GM12872 (cell line): Measurements from ENCODE around the gene SLC8A3.

ENCODE experiments used
- CTCF ChIP-seq: IDR thresholded peaks from 3 replicates; pipeline ENCODE4 v1.5.1; 2011; ENCODE audit warnings: low read depth, mild to moderate bottlenecking, low read length, moderate library complexity; ENCODE audit not compliant: insufficient read depth

SLC8A3 gene

GRCh38 chr14:70168406-70168805 lies 20.3 kb downstream of the SLC8A3 start:
- no peak for TF ChIP-seq CTCF

GRCh38 chr14:70166530-70167203 lies 22.1 kb downstream of the SLC8A3 start:
- TF ChIP-seq CTCF, result no peak

GRCh38 chr14:70162358-70162757 lies 26.4 kb downstream of the SLC8A3 start:
- TF ChIP-seq CTCF, result no peak

GRCh38 chr14:70156592-70156991 lies 32.2 kb downstream of the SLC8A3 start:
- no peak for TF ChIP-seq CTCF

- no peak for TF ChIP-seq CTCF
Measured at GRCh38 chr14:70152704-70153103, 36.0 kb downstream of the SLC8A3 start.

- TF ChIP-seq CTCF, result no peak
Measured at GRCh38 chr14:70152081-70152480, 36.7 kb downstream of the SLC8A3 start.

GRCh38 chr14:70149596-70150165 lies 39.1 kb downstream of the SLC8A3 start:
- no peak for TF ChIP-seq CTCF
